Pancreas (tissue), 10 donors: Measurements from ENCODE around the gene MANEA. TPM values are rescaled to one million over a fixed set of nuclear protein-coding genes. Genes with fewer than 3 reads are reported as not detected.
A peak's percentile ranks its signal among the peaks of the same experiment; 100 is the strongest.

ENCODE experiments used
- ATAC-seq, 4 donors: fragments of 200-7000 bp; cut with Tn5 transposase; one replicate each; pipeline versions ENCODE4 v1.8.0 to v1.9.1; 2020; ENCODE audit warnings: mild to moderate bottlenecking in 4 of 4, moderate library complexity in 4 of 4
- DNase-seq, 6 donors: peaks; one replicate each; pipeline ENCODE4 v3.0.0-alpha.2; 2020
- FAIRE-seq: peaks from 2 replicates; lab custom pipeline; 2012; peaks lifted over from hg19 to GRCh38; lab: Jason Lieb, UNC
- H3K27ac ChIP-seq, 4 donors: fragments of 200-600 bp; sonication (generic); 1 replicate in 3 of 4; 2 replicates in 1 of 4; pipeline versions ENCODE4 v1.5.0 to v1.8.0; 2020
- H3K27me3 ChIP-seq, 4 donors: fragments of 200-600 bp; one replicate each; pipeline ENCODE4 v1.8.0; 2021
- H3K36me3 ChIP-seq, 3 donors: fragments of 200-600 bp; sonication (generic) in 1 of 3; one replicate each; pipeline versions ENCODE4 v1.5.0 to v1.8.0; 2020 to 2021
- H3K4me1 ChIP-seq, 3 donors: fragments of 200-600 bp; one replicate each; pipeline ENCODE4 v1.8.0; 2021
- H3K4me3 ChIP-seq, 4 donors: fragments of 200-600 bp; sonication (generic) in 2 of 4; one replicate each; pipeline versions ENCODE4 v1.5.0 to v1.8.0; 2020 to 2021
- H3K9me3 ChIP-seq, 4 donors: fragments of 200-600 bp; one replicate each; pipeline ENCODE4 v1.8.0; 2021
- CTCF ChIP-seq, 4 donors: fragments of 200-600 bp; sonication (generic) in 3 of 4; IDR thresholded peaks; one replicate each; pipeline versions ENCODE4 v1.5.0 to v1.8.0; 2021; ENCODE audit warnings: antibody characterized with exemption in 4 of 4
- WGBS, 2 donors: extraction: QIAGEN DNeasy Blood & Tissue Kit; methylation state at CpG; one replicate each; pipeline ENCODE4 v1.1.7; 2013; 5-methylcytosine and 5-hydroxymethylcytosine counted together
- intact Hi-C, 3 donors: fragments of 100-400 bp; cut with DNase I; formaldehyde crosslinking; loops; one replicate each; pipeline versions ENCODE4 v1.11.1 to v1.14.2; 2022
- polyA plus RNA-seq, 2 donors: library from polyadenylated mRNA; stranded (reverse); fragments of 200-250 nt; gene quantifications; one replicate each; pipeline ENCODE4 v1.2.3, GENCODE V29; 2013
- total RNA-seq, 6 donors: library from RNA; stranded (reverse); fragmentation: NEBNext Ultra II Directional in 4 of 6; extraction: Animal tissue kit (Norgen Biotek cat#: 25700) in 4 of 6; gene quantifications; one replicate each; pipeline versions ENCODE4 v1.2.1 to v1.2.4, GENCODE V29; 2021 to 2023
- donor health status: healthy with polysubstance abuse.
- donor health status: DM: no; HTN: no; CAD: no; lungs with moderate emphysema.
- donor health status: DM: no; HTN: no; CAD: no.
- donor health status: control.
- donor health status: control.
- donor health status: Bipolar disorder and iron deficiency.
- donor health status: DM: yes; HTN: yes; CAD: no.
- donor health status: DM: no; HTN: no; CAD: no.
- donor health status: DM: no; HTN: no; CAD: no.
- donor health status: DM: yes; HTN: yes; CAD: no.

The MANEA gene
- total RNA-seq, result 1 to 10 TPM; 4.0 to 7.5 (median 4.5) TPM
- 1 to 10 TPM in 1 of 2 donors, under 1 TPM in 1; 0.95 to 3.2 TPM for polyA plus RNA-seq

GRCh38 chr6:95577304-95578105, at the start of gene MANEA:
Gene MANEA (plus strand): TSS chr6:95577535. CDS start chr6:95586440, 8,905 bp downstream.
- FAIRE-seq (no peak), ATAC-seq (peak; percentile 94 to 96 (median 95)), DNase-seq (peak; percentile 65 to 86 (median 76))
- H3K27me3 ChIP-seq, result no peaks in the 10 kb centered on the region
- peaks cover 0 to 23% (median 21%) of the 10 kb centered on the region in 3 donors for H3K4me1 ChIP-seq
- no peak for TF ChIP-seq CTCF (IDR thresholded peaks at IDR 0.05)
- 0% methylated on average over 65 to 70 of the region's 70 CpGs for WGBS, 2 donors
- H3K36me3 ChIP-seq, result no peaks in the 10 kb centered on the region
- peak within 1 kb of the TSS; percentile 61 to 92 (median 82) for H3K27ac ChIP-seq
- no peaks in the 10 kb centered on the region for H3K9me3 ChIP-seq
- intact Hi-C loops, result no loop called here
- peak within 1 kb of the TSS; percentile 35 to 74 (median 69) for H3K4me3 ChIP-seq

GRCh38 chr6:95529762-95530161, 47.6 kb upstream of the MANEA start:
- no peak for TF ChIP-seq CTCF (IDR thresholded peaks at IDR 0.05)
- intact Hi-C loops, result no loop called here
- 91 to 92% methylated on average over 1 of the region's 1 CpG for WGBS, 2 donors

GRCh38 chr6:95530176-95530819, 47.0 kb upstream of the MANEA start:
- Histone ChIP-seq H3K4me3 (no peak overlapping the region), H3K36me3 (no peaks in the 10 kb centered on the region), H3K27ac (no peak overlapping the region), H3K27me3 (no peaks in the 10 kb centered on the region), H3K4me1 (peaks cover 0 to 6% (median 0%) of the 10 kb centered on the region in 3 donors), H3K9me3 (no peaks in the 10 kb centered on the region)
- no peak for TF ChIP-seq CTCF (IDR thresholded peaks at IDR 0.05)
- FAIRE-seq (no peak), ATAC-seq (no peak), DNase-seq (no peak)
- 59 to 63% methylated on average over 3 of the region's 3 CpGs for WGBS, 2 donors
- intact Hi-C loops, result no loop called here

More at GRCh38 chr6:95529762-95530161, 47.6 kb upstream of the MANEA start:
- no peak for DNase-seq
- no peak for ATAC-seq
- H3K27ac ChIP-seq, result no peak overlapping the region
- H3K36me3 ChIP-seq, result no peaks in the 10 kb centered on the region
- H3K4me3 ChIP-seq, result no peak overlapping the region
- FAIRE-seq, result no peak
- H3K27me3 ChIP-seq, result no peaks in the 10 kb centered on the region
- H3K9me3 ChIP-seq, result no peaks in the 10 kb centered on the region
- H3K4me1 ChIP-seq, result peaks cover 0 to 6% (median 0%) of the 10 kb centered on the region in 3 donors

- Histone ChIP-seq H3K4me1 (no peaks in the 10 kb centered on the region), H3K36me3 (no peaks in the 10 kb centered on the region), H3K27ac (no peak overlapping the region), H3K27me3 (no peaks in the 10 kb centered on the region), H3K4me3 (no peak overlapping the region), H3K9me3 (no peaks in the 10 kb centered on the region)
- 86 to 92% methylated on average over 1 of the region's 1 CpG for WGBS, 2 donors
- no peak for TF ChIP-seq CTCF (IDR thresholded peaks at IDR 0.05)
- intact Hi-C loops, result no loop called here
- DNase-seq (no peak), ATAC-seq (peak in 1 of 4 donors; percentile 55), FAIRE-seq (no peak)
Observed at GRCh38 chr6:95543798-95544197, 33.5 kb upstream of the MANEA start.
